ENCODE measurements around the gene SMO.
A peak's percentile ranks its signal among the peaks of the same experiment; 100 is the strongest.

SMO gene

DNA sequence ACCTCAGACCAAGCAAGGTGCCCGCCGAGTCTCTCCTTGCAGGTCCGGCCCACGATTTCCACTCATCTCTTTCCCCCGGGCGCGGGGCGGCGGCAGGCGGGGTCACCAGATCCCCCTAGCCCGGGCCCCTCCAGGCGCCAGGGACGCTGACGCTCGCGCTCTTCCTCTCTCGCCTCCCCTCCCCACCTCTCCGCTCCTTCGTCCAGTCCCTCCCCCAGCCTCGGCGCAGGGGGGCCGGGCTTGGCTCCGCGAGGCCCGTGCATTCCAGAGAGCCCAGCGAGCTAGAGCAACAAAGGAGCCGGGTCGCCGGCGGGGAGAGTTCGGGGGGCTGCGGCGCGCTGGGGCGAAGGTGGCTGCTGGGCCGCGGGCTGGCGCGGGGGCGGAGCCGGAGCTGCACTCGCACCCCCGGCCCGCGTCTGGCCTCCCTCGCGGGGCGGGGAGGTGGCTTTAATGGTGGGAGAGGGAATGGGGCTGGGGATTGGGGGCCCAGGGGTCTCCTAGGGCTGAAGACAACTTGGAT lies at the start of gene SMO:
SMO (plus strand) TSS at position 262 of the 520 bp plus-strand sequence. CDS start 519 bp downstream, outside the sequence.
- no peak for DNase-seq (ENCODE audit: low read depth in 2 of 2)

DNA sequence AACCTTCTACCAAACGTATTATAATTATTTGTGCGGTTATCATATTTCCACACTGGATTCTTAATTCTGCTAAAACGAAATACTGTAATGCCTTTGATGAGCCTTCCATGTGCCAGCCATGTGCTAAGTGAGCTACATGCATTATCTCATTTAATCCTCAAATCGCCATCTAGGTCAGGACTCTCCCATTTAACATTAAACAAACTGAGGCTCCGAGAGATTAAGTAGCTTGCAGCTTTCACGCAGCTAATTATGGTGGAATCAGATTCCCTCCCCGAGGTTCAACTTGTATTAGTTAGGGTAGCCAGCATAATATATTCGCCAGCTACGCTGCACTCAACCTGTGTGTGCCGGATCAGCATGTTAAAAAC lies 44.7 kb upstream of the SMO start:
- no peak for DNase-seq (ENCODE audit: low read depth in 2 of 2)

DNA sequence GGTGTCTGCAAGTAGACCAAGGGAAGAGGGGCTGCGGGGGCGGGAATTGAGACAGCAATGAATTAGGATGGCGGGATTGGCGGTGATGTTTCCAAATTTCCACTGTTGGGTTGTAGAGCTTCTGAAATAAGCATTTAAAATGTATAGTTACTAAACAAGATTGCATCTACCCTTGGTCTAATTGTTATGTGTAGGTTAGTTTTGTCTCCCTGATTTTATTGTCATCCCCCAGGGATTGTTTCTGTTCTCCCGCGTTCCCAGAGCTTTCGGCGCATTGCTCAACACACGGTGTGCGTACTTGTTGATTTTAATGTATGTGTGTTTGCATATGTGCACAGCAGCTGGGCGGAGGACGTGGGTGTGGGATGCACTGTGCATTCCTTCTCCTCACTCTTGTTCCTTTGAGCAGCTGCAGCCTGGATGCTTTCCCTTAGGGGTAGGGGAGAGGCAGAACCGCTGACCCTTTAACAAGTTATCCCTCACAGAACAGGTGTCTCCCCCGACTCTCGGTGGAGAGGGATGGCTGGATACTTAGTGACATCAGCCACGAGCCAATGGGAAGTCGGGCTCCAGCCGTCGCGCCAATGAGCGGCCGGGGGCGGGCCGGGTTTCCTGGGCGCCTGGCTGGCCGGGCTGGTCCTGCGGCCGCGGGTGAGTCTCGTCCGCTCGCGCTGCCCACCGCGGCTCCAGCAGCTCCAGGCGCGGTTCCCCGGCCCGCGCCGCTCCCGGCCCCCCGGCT lies 44.2 kb upstream of the SMO start, which contains the start of gene TSPAN33:
TSPAN33 (plus strand) TSS at position 613 of the 739 bp plus-strand sequence. CDS start 274 bp downstream, outside the sequence.
- peak; percentile 28 to 52 for DNase-seq (ENCODE audit: low read depth in 2 of 2)

DNA sequence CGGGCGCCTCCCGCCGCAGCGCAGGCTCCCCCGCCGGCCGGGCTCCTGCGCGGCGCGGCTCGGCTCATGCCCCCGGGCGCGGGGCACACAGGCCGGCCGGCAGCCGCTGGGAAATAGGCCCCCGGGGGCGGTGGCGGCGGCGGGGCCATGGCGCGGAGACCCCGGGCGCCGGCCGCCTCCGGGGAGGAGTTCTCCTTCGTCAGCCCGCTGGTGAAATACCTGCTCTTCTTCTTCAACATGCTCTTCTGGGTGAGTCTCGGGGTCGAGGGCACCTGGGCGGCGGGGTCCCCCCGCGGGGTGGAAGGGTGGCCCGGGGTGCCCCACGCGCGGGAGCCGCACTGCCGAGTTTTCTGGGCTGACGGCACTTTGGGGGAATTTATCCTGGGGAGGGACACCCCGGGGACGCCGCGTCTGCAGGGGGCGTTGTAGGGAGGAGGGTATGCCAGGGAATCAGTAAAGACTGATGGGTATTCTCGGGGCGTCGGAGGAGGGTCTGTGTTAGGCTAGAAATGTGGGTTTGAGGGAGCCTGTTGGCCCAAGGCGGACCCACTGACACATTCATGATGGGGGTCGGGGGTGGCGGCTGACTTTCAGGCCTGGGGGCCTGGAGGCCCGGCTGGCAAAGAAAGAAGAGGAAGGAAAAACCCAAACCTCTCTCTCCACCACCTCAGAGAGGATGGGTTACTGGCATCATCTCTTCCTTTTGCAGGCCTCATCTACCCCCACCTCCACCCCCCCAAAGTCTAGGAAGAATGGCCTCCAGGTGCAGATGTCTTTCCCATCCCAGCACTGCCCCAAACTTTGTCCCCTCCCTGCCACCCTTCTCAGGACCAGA lies 43.4 kb upstream of the SMO start:
- no peak for DNase-seq (ENCODE audit: low read depth in 2 of 2)

DNA sequence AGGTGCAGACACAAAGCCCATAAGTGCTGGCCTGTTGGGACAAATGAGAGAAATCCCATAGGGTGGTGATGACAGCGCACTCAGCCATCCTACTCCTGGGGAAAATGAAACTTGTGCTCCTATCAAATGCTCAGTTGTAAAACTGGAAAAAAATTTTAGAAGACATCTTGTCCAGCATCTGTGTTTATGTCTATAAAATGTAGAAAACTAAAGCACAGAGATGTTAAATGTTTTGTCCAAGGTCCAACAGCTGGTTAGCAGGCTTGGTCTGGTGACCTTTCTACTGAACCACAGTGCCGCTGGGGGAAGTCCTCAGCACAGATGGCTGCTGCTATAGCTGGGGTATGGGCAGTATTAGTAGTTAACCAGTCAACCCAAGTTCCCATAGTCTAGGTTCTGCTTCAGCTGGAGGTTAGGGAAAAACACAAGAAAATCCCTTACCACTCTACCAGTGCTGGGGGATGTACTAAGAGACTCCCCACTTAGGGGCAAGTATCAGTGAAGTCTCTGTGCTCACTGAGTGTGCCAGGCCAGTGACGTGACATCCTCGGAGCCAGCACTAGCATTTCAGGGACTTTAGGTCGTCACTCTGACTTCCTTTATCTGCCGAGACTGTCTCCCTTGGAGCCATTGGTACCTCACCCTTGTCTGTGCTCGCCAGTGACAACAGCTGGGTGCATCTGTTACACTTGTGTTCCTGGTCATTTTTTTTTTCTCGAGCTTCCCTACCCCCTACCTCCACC lies 42.0 kb upstream of the SMO start:
- no peak for DNase-seq (ENCODE audit: low read depth in 2 of 2)

DNA sequence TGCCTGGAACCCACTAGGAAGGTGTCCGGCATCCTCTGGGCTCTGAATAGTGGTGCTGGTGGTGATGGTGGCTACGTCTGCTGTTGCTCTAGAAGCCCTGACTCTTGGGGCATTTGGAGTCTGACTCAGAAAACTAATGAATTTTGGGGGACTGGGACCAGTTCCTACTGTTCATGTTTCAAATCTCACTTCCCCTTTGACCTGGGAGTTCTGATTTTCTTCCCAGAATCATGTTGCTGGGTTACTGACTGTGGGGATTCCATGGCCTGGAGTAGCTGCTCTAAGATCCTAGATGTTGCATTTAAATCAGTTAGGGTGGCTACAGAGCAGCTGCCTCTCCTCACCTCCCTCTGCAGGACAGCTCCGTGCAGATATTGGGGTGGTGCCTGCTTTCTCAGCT lies 40.7 kb upstream of the SMO start:
- no peak for DNase-seq (ENCODE audit: low read depth in 2 of 2)

DNA sequence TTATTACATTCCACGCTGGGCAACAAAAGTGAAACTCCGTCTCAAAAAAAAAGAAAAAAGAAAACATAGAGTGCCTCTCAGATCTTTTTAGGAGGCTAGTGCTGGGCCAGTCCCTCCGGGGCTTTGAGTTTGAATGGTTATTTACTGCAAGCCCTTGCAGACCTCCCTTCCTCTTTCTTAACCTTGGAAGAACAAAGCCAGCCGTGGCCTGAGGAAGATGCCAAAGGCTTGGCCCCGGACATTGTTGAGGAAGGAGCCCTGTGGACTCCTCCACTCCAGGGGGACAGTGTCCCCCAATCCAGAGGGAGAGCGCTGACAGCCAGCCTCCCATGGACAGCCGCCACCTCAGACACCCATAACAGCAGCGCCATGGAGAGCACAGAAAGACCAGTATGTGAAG lies 38.9 kb upstream of the SMO start:
- DNase-seq (ENCODE audit: low read depth in 2 of 2) = no peak

DNA sequence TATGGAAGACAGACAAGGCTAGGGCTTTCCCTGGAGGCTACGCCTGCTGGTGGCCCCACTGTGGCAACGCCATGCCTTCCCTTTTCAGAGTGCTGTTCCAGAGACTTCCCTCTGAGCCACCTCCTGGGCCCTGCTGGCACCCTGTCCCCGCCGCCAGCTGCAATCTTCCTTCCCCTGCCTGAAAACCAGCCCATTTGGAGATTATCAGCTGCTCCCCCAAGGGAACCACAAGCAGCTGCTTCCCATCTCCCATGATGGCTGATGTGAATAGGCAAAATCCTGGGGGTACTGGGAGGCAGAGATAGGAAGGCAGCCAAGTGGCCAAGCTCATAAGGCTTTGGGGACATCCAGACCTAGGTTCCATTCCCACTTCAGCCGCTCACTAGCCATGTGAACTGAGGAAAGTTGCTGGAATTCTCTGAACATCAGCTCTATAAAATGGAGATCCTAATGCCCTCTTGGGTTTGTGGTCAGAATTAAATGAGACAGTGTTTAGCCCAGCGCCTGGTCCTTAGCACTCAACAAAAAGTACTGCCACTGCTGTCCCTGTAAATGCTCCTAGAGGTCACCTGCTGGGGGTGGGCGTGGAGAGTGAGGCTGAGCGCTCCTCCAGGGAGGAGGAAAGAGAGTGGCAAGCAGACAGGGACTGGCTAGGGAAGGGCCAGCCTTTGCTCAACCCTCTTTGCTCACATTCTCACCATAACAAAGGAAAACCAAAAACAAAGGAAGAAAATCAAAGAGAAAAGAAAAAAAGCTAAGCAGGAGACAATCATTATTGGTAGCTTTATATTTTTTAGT lies 38.0 kb upstream of the SMO start:
- no peak for DNase-seq (ENCODE audit: low read depth in 2 of 2)

DNA sequence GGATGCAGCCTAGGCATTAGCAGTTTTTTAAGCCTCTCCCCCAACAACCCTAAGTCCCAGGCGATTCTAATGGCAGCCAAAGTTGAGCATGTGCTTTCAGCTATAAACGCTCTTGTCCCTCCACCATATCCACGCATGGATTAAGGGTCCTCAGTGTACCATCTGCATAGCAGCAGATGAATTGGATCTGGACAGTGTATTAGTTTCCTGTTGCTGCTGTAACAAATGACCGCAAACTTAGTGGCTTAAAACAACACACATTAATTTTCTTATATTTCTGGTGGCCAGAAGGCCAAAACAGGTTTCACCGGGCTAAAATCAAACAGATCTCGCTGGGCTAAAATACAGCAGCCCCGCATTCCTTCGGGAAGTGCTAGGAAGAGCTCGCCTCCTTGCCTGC lies 30.8 kb upstream of the SMO start:
- DNase-seq (ENCODE audit: low read depth in 2 of 2) = no peak

DNA sequence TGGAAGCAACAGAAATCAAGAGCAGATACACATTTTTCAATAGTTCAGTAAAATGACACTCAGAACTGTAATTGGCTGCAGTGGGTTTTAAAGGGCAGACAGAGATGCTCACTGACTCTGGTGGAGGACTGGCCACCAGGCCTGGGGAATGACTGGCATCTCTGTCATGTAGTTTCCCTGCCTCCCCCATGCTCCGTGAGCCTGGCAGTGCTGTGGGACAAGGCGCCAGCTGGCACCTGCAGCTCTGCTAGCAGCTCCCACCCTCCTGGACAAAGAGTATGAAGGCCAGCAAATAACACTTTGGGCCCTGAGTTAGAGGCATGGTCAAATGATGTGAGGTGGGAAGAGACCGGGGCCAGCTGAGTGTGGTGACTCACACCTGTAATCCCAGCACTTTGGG lies 28.9 kb upstream of the SMO start:
- no peak for DNase-seq (ENCODE audit: low read depth in 2 of 2)

DNA sequence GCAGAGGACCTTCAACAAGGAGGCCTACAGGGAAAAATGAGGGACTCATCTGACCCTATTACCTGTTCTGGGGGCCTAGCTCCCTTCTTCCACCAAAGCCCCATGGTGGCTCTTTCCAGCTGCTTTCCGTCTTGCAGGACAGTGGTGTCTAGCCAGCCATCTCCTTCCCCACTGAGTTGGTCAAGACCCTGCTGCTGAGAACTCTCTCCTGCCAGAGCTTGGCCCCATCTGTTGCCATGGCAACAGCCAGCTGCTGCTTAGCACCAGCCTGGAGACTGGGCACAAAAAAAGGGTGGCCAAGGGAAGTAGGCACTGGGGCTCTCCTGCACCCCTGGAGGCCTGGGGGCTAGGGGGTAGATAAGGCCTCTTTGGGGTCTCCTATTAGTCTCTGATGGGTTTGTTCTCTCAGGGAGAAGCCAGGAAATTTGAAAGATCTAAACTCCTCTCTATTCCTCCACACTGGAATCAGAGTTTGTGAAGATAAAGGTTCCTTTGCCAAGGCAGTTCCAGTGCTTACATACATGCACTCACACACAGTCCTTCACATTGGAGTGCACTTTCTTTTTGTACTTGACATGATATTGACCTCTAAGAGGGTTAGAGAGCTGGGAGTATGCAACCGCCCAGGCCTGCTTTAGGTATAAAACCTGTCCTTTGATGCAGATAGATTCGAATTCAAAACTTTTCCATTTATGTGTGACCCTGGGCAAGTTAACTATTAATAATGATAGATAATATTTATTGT lies 28.1 kb upstream of the SMO start:
- DNase-seq (ENCODE audit: low read depth in 2 of 2) = no peak

DNA sequence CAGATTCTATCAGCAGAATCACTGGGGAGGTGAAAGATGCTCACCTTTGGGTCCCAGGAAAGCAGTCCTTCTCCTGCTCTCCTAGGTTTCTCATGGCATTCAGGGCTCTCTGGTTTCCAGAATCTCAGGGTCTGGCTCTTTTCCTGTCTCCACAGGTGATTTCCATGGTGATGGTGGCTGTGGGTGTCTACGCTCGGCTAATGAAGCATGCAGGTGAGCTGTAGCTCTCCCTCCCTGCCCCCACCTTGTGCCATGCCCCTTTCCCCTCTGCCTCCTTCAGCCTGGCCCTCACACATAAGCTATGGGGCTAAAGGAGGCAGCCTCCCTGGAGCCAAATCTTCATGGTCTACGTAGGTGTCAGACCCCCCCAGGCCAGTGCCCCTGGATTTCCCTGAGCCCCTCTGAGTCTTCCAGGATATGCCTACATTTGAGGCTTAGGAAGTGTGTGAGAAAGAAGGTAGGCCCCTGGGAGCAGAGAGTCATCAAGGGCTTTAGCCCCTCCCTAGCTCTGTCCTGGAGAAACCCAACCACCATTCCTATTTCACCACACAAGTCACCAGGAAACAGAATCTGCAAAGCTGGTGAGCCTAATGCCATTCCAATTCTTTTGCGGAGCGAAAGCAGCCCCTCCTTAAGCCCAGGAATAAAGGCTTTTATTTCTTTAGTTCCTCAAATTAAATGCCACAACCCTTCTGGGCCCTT lies 26.8 kb upstream of the SMO start:
- no peak for DNase-seq (ENCODE audit: low read depth in 2 of 2)

DNA sequence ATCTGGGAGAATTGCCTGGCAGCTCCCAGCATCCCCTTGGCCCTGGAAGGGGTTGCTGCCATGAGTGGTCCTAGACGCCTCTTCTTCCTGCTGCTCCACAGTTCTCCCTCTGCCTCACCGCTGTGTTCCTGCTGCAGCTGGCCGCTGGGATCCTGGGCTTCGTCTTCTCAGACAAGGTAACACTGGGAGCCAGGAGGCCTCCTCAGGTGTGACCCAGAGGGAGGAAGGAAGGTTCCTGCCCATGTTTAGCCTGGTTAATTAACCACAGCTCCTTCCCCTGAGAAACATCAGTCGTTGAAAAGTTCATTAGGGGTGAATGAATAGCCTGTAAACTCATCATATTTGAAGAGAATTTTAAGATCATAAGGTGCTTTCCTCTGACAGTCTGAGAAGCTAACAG lies 25.7 kb upstream of the SMO start:
- DNase-seq (ENCODE audit: low read depth in 2 of 2) = no peak

DNA sequence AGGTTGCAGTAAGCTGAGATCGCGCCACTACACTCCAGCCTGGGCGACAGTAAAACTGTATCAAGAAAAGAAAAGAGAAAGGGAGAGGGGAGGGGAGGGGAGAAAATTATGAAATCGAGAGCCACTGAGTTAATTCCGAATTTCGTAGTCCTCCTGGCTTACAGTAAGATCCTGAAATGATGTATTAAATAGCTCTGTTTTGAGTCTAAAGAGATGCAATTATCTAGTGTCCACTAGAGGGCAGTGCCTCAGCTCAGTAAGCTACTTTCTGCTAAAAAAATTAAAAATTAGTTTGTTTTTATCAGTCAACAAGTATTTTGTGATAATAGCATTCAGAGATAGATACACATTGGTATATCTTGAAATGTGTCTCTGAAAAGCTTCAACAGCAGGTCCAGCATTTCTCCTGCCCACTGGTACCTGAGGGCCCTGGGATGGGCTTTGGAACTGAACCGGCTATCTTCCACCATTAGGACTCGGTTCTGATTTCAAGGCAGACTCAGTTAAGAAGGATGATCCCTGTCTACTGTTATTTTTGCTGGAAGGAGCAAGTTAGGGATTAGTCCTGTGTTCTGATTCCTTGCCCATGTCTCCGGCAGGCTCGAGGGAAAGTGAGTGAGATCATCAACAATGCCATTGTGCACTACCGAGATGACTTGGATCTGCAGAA lies 24.4 kb upstream of the SMO start:
- DNase-seq (ENCODE audit: low read depth in 2 of 2) = no peak

DNA sequence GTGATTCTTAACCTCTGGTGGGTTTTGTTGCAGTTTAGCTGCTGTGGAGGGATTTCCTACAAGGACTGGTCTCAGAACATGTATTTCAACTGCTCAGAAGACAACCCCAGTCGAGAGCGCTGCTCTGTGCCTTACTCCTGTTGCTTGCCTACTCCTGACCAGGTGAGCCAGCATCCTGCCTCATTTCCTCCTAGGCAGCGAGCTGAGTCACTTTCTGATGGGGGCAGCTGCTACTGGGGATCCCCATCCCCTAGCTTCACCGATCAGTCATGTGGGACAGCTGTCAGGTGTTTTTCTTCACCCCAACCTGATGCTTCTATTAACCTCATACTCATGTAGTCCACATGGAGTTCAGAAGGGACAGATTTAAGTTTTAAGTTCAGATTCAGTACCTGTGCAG lies 21.7 kb upstream of the SMO start:
- no peak for DNase-seq (ENCODE audit: low read depth in 2 of 2)

DNA sequence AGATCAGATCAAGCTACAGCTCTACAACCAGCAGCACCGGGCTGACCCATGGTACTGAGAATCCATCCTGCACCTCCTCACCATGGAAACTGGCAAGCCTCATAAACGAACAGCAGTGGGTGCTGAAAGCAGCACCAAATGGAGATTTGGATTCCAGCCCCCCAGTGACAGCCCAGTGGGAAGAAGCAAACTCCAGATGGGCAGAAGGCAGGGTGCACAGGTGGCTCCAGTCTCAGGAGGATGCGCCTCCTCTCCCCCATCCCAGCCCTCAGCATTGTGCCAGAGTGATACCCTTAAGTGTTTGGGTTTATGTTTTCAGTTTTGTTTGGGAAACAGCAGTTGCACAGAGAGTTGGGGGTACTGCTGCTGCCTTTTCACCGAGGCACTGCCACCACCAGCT lies 20.6 kb upstream of the SMO start:
- DNase-seq (ENCODE audit: low read depth in 2 of 2) = no peak

DNA sequence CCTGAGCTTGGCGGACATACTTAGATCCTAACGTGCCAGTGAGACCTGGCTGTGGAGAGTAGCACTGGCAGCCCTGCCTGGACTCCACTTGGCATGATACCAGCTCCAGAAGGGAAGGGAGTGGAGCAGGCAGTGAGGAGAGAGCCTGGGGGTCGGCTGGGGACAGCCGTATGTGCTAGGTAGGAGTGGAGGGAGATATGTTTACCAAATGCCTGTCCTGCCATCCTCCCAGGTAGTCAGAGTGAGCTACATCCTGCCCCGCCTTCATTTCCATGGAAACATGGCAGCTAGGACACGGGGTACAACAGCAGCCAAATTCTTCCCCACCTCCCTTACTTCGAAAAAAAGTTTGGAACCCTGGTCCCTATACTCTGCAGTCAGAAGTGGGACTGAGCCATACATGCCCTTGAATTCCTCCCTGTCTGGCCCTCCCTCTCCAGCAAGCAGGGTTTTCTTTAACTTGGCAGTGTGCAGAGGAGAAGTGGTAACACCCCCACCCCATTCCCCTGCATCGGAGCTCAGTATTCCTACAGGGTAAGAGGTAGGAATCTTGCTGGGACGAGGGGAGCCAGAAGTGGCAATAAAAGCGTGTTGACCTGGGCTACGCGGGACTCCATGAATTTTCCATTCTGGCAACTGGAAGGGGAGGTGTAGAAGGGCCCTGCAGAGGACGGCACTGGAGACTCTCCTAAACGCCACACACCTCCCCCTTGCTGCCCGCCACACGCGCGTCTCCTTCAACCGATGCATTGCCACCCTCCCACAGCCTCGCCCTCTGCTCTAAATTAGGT lies 20.0 kb upstream of the SMO start:
- no peak for DNase-seq (ENCODE audit: low read depth in 2 of 2)

DNA sequence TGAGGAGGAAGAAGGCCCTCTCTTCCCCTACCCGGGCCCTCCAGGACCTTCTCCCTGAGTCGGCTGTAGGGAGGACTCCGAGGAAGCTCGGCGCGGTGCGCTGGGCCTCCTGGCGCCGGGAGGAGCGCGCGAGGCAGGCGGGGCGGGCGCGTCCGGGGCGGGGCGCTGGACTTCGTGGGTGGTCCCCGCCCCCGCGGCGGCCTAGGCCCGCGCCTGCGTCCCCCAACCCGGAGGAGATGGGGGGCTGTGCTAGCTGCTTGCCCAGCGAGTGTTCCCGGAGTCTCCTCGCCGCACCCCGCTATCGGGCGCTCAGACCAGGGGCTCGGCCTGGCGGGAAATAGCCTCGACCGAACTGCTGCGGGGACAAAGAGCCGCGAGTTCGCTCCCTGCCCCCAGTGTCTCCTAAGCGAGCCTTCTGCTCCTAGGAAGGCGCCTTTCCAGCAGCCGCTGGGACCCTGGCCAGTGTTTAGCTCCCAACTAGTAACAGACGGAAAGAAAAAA lies 19.2 kb upstream of the SMO start:
- peak in 1 of 2 donors; percentile 38 for DNase-seq (ENCODE audit: low read depth in 2 of 2)

Measured in stimulated activated CD8-positive, alpha-beta memory T cell treated with anti-CD3 and anti-CD28 coated beads, Interleukin-7, amount 100 ng/mL, for 4 hours (primary cell).